LNCAP (cell line): ENCODE results near the gene LRPAP1.

ENCODE experiments used
- TF ChIP-seq, protein P1 (sequence below): fragments of 450-650 bp; IDR thresholded peaks from 2 replicates; pipeline ENCODE4 v1.5.1; 2017; ENCODE audit warnings: mild to moderate bottlenecking

Gene LRPAP1

DNA sequence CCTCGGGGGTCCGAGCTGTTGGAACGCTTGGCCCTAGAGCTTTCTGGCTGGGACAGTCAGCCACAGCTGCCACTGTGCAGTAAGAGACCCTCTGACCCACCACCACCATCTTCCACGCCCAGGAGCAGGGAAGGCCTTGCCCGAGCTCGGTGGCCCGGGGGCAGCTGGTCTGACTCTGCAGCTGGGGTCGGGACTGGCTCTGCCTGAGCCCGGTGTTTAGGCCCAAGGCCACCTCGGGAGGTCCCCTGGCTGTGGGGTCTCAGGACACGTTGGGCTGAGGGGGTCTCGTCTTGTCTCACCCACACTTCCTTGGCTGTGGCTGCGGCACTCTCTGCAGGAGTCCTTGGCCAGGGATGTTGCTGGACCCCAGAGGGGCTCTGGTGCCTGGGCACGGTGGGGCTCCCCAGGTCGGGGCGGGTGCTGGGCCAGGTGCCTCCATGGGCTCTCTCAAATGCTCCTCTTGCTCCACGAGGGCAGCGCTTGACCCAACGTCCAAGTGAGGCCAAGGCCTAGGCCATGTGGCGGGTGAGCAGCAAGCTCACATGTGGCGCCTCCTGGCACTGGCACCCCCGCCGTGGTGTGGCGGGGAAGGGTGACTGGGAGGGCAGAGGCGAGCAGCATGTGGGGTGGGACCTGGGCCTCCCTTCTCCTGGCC is 46.2 kb downstream of the LRPAP1 start:
- TF ChIP-seq, protein P1, sequence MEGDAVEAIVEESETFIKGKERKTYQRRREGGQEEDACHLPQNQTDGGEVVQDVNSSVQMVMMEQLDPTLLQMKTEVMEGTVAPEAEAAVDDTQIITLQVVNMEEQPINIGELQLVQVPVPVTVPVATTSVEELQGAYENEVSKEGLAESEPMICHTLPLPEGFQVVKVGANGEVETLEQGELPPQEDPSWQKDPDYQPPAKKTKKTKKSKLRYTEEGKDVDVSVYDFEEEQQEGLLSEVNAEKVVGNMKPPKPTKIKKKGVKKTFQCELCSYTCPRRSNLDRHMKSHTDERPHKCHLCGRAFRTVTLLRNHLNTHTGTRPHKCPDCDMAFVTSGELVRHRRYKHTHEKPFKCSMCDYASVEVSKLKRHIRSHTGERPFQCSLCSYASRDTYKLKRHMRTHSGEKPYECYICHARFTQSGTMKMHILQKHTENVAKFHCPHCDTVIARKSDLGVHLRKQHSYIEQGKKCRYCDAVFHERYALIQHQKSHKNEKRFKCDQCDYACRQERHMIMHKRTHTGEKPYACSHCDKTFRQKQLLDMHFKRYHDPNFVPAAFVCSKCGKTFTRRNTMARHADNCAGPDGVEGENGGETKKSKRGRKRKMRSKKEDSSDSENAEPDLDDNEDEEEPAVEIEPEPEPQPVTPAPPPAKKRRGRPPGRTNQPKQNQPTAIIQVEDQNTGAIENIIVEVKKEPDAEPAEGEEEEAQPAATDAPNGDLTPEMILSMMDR = no peak

GRCh38 chr4:3485011-3485791 is 47.0 kb downstream of the LRPAP1 start:
- TF ChIP-seq, protein P1 = no peak

GRCh38 chr4:3484057-3484973 is 47.9 kb downstream of the LRPAP1 start:
- TF ChIP-seq, protein P1 = no peak

GRCh38 chr4:3483471-3483921 is 48.7 kb downstream of the LRPAP1 start:
- TF ChIP-seq, protein P1 = no peak

DNA sequence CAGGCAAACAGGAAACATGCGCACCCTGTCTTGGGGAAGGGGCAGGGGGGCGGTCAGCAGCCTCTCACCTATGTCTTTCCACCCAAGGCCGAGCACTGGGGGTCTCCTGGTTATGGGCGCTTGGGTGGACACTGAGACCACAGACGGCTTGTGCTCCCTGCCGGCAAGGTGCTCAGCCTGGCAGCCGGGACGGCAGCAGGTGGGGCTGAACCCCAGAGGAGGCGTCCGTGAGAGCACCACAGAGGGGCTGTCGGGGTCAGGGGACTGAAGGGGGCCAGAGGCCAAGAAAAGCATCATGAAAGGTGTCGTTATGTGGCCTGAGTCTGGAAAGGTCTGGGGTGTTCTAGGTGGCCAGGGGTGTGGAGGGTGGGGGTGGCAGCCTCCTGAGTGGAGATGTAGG is 49.5 kb downstream of the LRPAP1 start:
- TF ChIP-seq, protein P1 = no peak

DNA sequence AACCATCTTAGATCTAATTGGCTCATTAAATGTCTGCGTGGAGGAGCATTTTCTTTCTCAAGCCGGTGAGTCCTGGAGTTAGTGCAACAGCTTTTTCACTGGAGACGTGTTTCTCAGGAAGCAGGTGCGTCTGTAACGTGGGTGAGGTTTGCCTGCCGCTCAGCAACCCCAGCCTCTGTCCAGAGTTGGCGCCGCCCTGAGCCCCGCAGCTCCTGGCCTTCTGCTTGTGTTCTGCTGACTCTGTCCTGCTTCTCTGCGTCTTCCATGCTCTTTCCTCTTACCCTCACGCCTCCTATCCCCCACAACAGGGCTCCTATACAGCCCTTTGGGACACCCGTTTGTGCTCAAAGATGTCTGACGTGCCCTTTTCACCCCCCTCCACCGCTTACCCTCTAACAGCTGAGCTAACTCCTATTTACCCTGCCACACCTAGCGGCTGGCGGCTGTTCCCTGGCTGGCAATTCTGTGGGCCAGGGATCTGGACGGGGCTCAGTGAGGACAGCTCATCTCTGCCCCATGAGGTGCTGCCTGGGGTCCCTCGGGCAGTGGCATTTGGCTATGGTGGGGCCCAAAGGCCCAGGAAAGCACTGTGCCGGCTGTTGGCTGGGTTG is 50.3 kb downstream of the LRPAP1 start:
- TF ChIP-seq, protein P1 = no peak

- TF ChIP-seq, protein P1 = no peak
Measured at GRCh38 chr4:3481113-3481531, 51.1 kb downstream of the LRPAP1 start.
